Brain microvascular endothelial cell (primary cell): Measurements from ENCODE around the gene TMEM132D.

Experiments used
- DNase-seq: peaks from one replicate; pipeline ENCODE4 v3.0.0-alpha.2; 2020
- H3K27ac ChIP-seq: fragments of 250-450 bp; sonication (Bioruptor Pico); 2 replicates; pipeline ENCODE4 v1.5.1; 2020; ENCODE audit warnings: mild to moderate bottlenecking, moderate library complexity
- H3K27me3 ChIP-seq: fragments of 250-450 bp; sonication (Bioruptor Pico); replicated peaks from 2 replicates; pipeline ENCODE4 v1.5.1; 2020; ENCODE audit warnings: mild to moderate bottlenecking
- H3K36me3 ChIP-seq: fragments of 250-450 bp; sonication (Bioruptor Pico); replicated peaks from 2 replicates; pipeline ENCODE4 v1.5.1; 2020; ENCODE audit warnings: mild to moderate bottlenecking
- H3K4me3 ChIP-seq: 2 replicates; pipeline ENCODE4 v1.5.1; 2011; ENCODE audit warnings: low read depth, mild to moderate bottlenecking, control low read depth, low read length, moderate library complexity
- in situ Hi-C: cut with HindIII; loops from 2 replicates; pipeline ENCODE4 v1.10.0; 2017; ENCODE audit warnings: low sequenced_read_pairs, low pct_ligation_motif_present
- TF ChIP-seq, protein P1 (sequence below): IDR thresholded peaks from 2 replicates; pipeline ENCODE4 v1.5.1; 2011; ENCODE audit warnings: low read depth, mild to moderate bottlenecking, moderate library complexity, low read length, control low read depth, inconsistent platforms; ENCODE audit errors: missing control alignments

TMEM132D gene

DNA sequence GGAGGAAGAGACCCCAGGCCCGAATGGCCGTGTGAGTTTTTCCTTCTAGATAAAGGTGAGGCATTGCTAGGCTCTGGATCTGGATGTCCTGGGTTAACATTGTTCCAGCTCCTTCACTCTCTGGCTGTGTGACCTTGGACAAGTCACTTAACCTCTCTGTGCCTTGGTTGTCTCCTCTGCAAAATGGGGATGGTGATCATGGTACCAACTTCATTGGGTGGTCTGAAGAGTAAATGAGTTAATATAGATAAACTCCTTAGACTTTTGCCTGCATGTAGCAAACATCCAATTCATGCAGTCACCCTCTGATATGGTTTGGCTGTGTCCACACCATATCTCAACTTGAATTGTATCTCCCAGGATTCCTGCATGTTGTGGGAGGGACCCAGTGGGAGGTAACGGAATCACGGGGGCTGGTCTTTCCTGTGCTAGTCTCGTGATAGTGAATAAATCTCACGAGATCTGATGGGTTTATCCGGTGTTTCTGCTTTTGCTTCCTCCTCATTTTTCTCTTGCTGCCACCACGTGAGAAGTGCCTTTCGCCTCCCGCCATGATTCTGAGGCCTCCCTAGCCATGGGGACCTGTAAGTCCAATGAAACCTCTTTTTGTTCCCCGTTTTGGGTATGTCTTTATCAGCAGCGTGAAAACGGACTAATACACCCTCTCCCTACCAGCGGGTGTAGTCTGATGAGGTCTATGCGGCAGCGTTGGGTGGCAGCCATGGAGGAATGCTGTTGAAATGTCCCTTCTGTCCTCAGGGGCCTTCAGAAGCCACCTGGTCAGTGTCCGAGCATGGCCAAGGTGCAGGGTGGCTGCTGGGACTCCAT lies 794.4 kb downstream of the TMEM132D start:
- H3K27me3 ChIP-seq, result no peaks in the 10 kb centered on the region
- H3K27ac ChIP-seq, result no peak overlapping the region
- H3K36me3 ChIP-seq, result no peaks in the 10 kb centered on the region
- no peak overlapping the region for H3K4me3 ChIP-seq
- in situ Hi-C loops, result no loop called here
- no peak for DNase-seq
- TF ChIP-seq, protein P1, sequence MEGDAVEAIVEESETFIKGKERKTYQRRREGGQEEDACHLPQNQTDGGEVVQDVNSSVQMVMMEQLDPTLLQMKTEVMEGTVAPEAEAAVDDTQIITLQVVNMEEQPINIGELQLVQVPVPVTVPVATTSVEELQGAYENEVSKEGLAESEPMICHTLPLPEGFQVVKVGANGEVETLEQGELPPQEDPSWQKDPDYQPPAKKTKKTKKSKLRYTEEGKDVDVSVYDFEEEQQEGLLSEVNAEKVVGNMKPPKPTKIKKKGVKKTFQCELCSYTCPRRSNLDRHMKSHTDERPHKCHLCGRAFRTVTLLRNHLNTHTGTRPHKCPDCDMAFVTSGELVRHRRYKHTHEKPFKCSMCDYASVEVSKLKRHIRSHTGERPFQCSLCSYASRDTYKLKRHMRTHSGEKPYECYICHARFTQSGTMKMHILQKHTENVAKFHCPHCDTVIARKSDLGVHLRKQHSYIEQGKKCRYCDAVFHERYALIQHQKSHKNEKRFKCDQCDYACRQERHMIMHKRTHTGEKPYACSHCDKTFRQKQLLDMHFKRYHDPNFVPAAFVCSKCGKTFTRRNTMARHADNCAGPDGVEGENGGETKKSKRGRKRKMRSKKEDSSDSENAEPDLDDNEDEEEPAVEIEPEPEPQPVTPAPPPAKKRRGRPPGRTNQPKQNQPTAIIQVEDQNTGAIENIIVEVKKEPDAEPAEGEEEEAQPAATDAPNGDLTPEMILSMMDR, result no peak

DNA sequence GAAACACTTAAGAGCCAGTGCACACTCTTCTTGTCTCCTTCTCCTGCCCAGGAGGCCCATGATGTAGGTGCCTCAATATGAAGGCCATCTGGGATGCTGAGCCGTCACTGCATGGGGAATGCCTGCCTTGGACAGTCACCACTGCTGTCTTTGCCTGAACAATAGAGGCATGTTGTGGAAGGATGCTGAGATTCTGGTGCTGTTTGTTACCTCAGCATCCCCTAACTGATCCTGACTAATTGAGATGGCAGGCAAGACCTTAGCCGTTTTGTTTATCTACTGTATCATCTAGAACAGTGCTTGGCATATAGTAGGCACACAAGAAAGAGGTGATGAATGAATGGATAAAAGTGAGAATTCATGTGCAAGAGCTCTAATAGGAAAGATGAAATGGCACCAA lies 797.1 kb downstream of the TMEM132D start:
- TF ChIP-seq, protein P1, result no peak
- Histone ChIP-seq H3K4me3 (no peak overlapping the region), H3K36me3 (no peaks in the 10 kb centered on the region), H3K27me3 (no peaks in the 10 kb centered on the region), H3K27ac (no peak overlapping the region)
- in situ Hi-C loops, result no loop called here
- DNase-seq, result no peak

DNA sequence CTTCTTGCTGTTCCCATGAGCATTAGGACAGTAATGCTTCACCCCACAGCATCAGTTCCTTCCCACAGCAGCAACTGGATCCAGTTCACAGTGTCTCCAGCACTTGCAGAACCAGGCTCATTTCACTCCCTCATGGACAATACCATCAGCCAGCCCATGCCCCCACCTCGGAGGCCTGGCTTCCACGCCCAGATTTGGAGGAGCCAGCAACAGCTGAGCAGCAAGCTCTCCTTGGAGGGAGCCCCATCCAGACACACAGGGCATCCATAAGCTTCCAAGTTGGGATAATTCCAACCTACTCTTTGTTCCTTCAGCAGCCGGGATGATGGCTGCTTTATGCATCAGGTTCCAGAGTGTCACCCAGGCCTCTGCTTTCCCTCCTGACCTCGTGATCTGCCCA lies 800.6 kb downstream of the TMEM132D start:
- Histone ChIP-seq H3K36me3 (no peaks in the 10 kb centered on the region), H3K27me3 (no peaks in the 10 kb centered on the region), H3K4me3 (no peak overlapping the region), H3K27ac (no peak overlapping the region)
- in situ Hi-C loops, result no loop called here
- no peak for DNase-seq
- TF ChIP-seq, protein P1, result no peak

DNA sequence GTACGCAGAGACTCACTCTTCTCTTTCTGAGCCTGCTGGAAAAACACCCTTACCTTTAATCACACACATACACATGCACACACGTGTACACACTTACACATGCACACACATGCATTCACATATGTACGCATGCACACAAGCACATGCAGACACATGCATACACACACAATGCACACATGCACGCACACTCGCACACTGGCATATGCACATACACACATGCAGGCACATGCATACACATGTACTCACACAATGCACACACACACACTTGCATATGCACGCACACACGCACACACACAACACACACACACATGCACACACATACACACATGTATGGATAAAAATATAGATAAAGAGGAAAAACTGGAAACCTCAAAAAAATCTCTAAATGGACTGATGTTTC lies 801.6 kb downstream of the TMEM132D start:
- DNase-seq, result no peak
- in situ Hi-C loops, result no loop called here
- TF ChIP-seq, protein P1, result no peak
- no peaks in the 10 kb centered on the region for H3K36me3 ChIP-seq
- no peak overlapping the region for H3K4me3 ChIP-seq
- H3K27ac ChIP-seq, result no peak overlapping the region
- no peaks in the 10 kb centered on the region for H3K27me3 ChIP-seq

DNA sequence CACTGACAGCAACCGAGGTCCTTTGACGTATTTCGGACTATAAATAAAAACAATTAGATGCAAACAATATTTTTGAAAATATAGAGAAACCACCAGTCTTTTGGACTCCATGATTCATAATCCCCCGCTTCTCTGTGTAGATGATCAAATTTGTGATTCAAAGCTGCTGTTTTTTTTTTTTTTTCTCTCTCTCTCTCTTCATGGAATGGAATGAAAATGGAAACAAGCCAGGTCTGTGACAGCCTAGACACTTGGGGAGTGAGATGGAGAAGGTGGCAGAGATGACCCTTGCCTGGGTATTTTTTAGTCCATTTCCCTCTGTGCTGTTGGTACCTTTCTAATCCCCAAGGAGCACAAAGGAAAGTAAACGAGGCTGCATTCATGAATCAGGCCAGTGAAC lies 802.0 kb downstream of the TMEM132D start:
- in situ Hi-C loops, result no loop called here
- no peak for DNase-seq
- H3K4me3 ChIP-seq, result no peak overlapping the region
- H3K36me3 ChIP-seq, result no peaks in the 10 kb centered on the region
- TF ChIP-seq, protein P1, result no peak
- H3K27me3 ChIP-seq, result no peaks in the 10 kb centered on the region
- no peak overlapping the region for H3K27ac ChIP-seq

DNA sequence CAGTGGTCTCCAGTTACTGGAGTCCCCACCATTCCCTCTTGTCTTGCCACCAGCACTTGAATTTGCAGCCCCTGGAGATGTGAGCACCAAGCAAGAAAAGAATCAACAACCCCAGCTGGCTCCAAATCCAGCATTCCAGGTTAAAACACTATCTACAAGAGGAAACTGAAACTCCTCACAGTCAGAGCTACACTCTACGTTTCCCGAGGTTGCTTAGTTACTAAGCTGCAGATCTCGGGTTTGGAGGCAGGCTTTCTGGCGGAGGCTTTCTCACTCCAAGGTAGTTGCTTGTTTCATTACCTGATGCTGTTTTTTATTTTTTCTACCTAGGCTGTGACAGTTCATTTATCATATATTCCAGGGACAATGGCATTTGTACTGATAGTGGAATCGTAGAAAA lies 802.4 kb downstream of the TMEM132D start:
- TF ChIP-seq, protein P1, result no peak
- no peak for DNase-seq
- in situ Hi-C loops, result no loop called here
- Histone ChIP-seq H3K4me3 (no peak overlapping the region), H3K27me3 (no peaks in the 10 kb centered on the region), H3K36me3 (no peaks in the 10 kb centered on the region), H3K27ac (no peak overlapping the region)
